ENCODE results near the gene MINDY4.

DNA sequence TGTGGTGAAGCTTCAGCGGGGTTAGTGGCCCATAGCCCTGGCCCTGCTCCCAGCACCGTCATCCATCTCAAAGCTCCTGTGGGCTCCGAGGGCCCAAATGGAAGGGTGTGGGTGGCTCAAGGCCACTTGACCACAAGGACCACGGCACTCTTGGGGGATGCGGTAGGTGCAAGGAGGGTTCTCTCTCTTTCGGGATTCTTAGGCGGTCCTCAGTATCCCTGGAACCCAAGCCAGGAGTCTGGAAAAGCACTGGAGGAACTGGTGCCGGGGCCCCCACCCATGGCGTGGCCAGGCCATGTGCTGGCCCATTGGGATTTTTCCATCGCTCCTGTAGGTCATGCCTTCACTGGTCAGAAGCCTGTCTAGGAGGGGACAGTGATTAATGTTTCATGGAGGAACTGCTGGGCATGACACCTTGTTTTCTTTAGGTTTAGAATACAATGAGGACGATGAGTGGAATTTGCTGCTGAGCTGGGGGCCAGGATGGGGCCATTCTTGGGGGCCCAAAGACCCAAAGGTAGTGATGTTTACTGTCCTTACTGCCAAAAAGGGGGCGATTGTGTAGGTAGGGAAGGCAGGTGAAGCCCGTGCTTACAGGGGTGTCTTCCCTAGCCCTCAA, 157.1 kb downstream of the MINDY4 start:
- no peak for TF ChIP-seq CREB1 (IDR thresholded peaks at IDR 0.05; ENCODE audit: low read depth)
- no peak for TF ChIP-seq CTCF (IDR thresholded peaks at IDR 0.05 in 2 of 3, conservative IDR thresholded peaks at IDR 0.05 in 1 of 3; ENCODE audit: control insufficient read depth in 2 of 3, extremely low read depth in 1 of 3, insufficient read depth in 1 of 3, low read depth in 3 of 3, low read length in 3 of 3)
- no peak for TF ChIP-seq EZH2 (IDR thresholded peaks at IDR 0.05; ENCODE audit: borderline replicate concordance, control insufficient read depth, low read depth, low read length)
- TF ChIP-seq REST (IDR thresholded peaks at IDR 0.05; ENCODE audit: low read depth, low read length), result no peak
